ENCODE data around the gene MAPKAP1. TPM values are rescaled to one million over a fixed set of nuclear protein-coding genes. Genes with fewer than 3 reads are reported as not detected.
A peak's percentile ranks its signal among the peaks of the same experiment; 100 is the strongest.

The MAPKAP1 gene
- total and polyA plus RNA-seq, 2 of the 13 experiments (the other 11 are each of a cell fraction or from before 2014, with no cell fraction given): 45.0 to 64.3 TPM

DNA sequence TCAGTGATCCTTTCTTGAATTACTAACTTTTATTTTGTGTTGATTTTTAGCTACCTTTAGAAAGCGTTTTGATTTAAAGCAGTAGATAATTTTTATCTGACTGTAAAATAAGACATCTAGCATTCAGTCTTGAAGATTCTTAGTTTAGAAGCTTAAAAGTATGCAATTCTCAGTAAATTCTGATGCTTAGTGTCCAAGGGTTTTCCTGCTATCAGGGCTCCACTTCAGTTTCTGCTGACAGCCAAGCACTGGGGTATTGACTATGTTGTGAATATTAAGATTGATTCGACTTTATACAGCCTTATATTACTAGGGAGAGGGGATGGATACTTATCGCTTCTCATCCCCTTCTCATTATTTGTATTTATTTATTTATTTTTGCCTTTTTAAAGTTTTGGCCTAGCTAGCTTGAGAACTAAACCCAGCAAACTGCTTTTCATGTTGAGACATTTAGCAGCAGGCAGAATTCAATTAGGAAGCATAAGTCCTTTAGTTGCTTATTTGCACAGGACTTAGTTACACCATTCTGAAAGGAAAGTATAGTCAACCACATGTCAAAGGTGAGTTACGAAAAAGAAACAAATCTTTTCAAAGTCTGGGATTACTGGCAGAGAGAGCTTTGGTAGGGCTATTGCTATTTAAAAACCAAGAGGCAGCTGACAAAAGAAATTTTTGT lies 43.1 kb upstream of the MAPKAP1 start (continued):
- TF ChIP-seq ISL2 (CRISPR knock-in tag; IDR thresholded peaks at IDR 0.05): peak; percentile 54; the same call in 1 of the 2 replicates
- TF ChIP-seq GFI1 (CRISPR knock-in tag; IDR thresholded peaks at IDR 0.05; ENCODE audit: borderline replicate concordance): 0 out of 2 replicates have a peak, but pooled peaks have one; percentile 62
- 0 out of 2 replicates have a peak, but pooled peaks have one; percentile 30 for TF ChIP-seq HMG20B (CRISPR knock-in tag; conservative IDR thresholded peaks at IDR 0.05)
- TF ChIP-seq SOX13 (IDR thresholded peaks at IDR 0.05): no peak
- TF ChIP-seq SOX13 (CRISPR knock-in tag; conservative IDR thresholded peaks at IDR 0.05 in 1 of 2, IDR thresholded peaks at IDR 0.05 in 1 of 2): peak in 1 of 2 experiments; percentile 57; a peak in 2 of 4 replicates
- TF ChIP-seq PRDM15 (CRISPR knock-in tag; IDR thresholded peaks at IDR 0.05): no peak
- TF ChIP-seq FOXK2 (IDR thresholded peaks at IDR 0.05): no peak
- TF ChIP-seq FOXP1 (IDR thresholded peaks at IDR 0.05): no peak
- TF ChIP-seq FOXP1 (CRISPR knock-in tag; IDR thresholded peaks at IDR 0.05): no peak
- no peak for TF ChIP-seq MBNL3 (CRISPR knock-in tag; conservative IDR thresholded peaks at IDR 0.05)
- no peak for TF ChIP-seq FOXA1 (IDR thresholded peaks at IDR 0.05)
- peak; percentile 64 for TF ChIP-seq FOXA1 (CRISPR knock-in tag; IDR thresholded peaks at IDR 0.05)
- TF ChIP-seq HDAC2 (CRISPR knock-in tag; IDR thresholded peaks at IDR 0.05): 0 out of 2 replicates have a peak, but pooled peaks have one; percentile 14
- peak; percentile 14; the same call in 1 of the 2 replicates for TF ChIP-seq HOMEZ (CRISPR knock-in tag; IDR thresholded peaks at IDR 0.05; ENCODE audit: low read depth)

All from HepG2 (cell line).